NCI-H1417 (cell line): Measurements from ENCODE around the gene UFD1.
A peak's percentile ranks its signal among the peaks of the same experiment; 100 is the strongest.

ENCODE experiments used
- DNase-seq, 3 experiments: peaks; one replicate each; lab custom pipeline; 2025; lab: John Stamatoyannopoulos, UW

The UFD1 gene

GRCh38 chr22:19478901-19479354 lies at the start of gene UFD1:
Gene UFD1 (minus strand): TSS chr22:19479193. CDS start chr22:19479085, 108 bp downstream.
- peak; percentile 77 to 93 (median 88) for DNase-seq

GRCh38 chr22:19527861-19528417 lies 48.9 kb upstream of the UFD1 start:
- DNase-seq: no peak

- DNase-seq: peak in 1 of 3 experiments; percentile 35
Observed at GRCh38 chr22:19527321-19527721, 48.3 kb upstream of the UFD1 start.

GRCh38 chr22:19526702-19527111 lies 47.7 kb upstream of the UFD1 start:
- DNase-seq: no peak

- DNase-seq: no peak
Observed at GRCh38 chr22:19526076-19526701, 47.2 kb upstream of the UFD1 start.

- DNase-seq: no peak
Observed at GRCh38 chr22:19525666-19526065, 46.7 kb upstream of the UFD1 start.

- no peak for DNase-seq
Observed at GRCh38 chr22:19525116-19525660, 46.2 kb upstream of the UFD1 start.

- DNase-seq: peak; percentile 32 to 59 (median 46)
Observed at GRCh38 chr22:19524170-19525115, 45.5 kb upstream of the UFD1 start, which contains the start of gene CLDN5. Gene CLDN5 (minus strand): TSS chr22:19524410. CDS start chr22:19524255, 155 bp downstream.

- DNase-seq: peak in 2 of 3 experiments; percentile 66 to 69
Observed at GRCh38 chr22:19523240-19524169, 44.5 kb upstream of the UFD1 start.

- peak in 1 of 3 experiments; percentile 66 for DNase-seq
Observed at GRCh38 chr22:19522881-19523239, 43.9 kb upstream of the UFD1 start.

GRCh38 chr22:19522190-19522880 lies 43.3 kb upstream of the UFD1 start:
- DNase-seq: peak in 2 of 3 experiments; percentile 65 to 89

- DNase-seq: no peak
Observed at GRCh38 chr22:19520566-19521305, 41.7 kb upstream of the UFD1 start.

GRCh38 chr22:19520007-19520406 lies 41.0 kb upstream of the UFD1 start:
- DNase-seq: no peak

- no peak for DNase-seq
Observed at GRCh38 chr22:19519041-19519926, 40.3 kb upstream of the UFD1 start.

- DNase-seq: no peak
Observed at GRCh38 chr22:19518635-19519034, 39.6 kb upstream of the UFD1 start.

GRCh38 chr22:19517919-19518611 lies 39.1 kb upstream of the UFD1 start:
- DNase-seq: no peak

GRCh38 chr22:19517171-19517500 lies 38.1 kb upstream of the UFD1 start:
- no peak for DNase-seq
